Right lobe of liver (tissue), 4 donors: ENCODE data around the gene ANAPC4.

Source experiments
- POLR2A ChIP-seq: fragments of 450-650 bp; IDR thresholded peaks from one replicate; pipeline ENCODE4 v1.6.1; 2017; ENCODE audit warnings: antibody characterized with exemption, mild to moderate bottlenecking
- TF ChIP-seq, protein P1 (sequence below), 4 donors: fragments of 200-600 bp in 3 of 4; fragments of 450-650 bp in 1 of 4; IDR thresholded peaks; one replicate each; pipeline versions ENCODE4 v1.5.1 to v1.8.0; 2016 to 2022; ENCODE audit warnings: antibody characterized with exemption in 4 of 4, mild to moderate bottlenecking in 2 of 4
- donor health status: DM: no; HTN: no; CAD: no.
- donor health status: DM: no; HTN: no; CAD: no.
- donor health status: DM: no; HTN: yes; CAD: no.

DNA sequence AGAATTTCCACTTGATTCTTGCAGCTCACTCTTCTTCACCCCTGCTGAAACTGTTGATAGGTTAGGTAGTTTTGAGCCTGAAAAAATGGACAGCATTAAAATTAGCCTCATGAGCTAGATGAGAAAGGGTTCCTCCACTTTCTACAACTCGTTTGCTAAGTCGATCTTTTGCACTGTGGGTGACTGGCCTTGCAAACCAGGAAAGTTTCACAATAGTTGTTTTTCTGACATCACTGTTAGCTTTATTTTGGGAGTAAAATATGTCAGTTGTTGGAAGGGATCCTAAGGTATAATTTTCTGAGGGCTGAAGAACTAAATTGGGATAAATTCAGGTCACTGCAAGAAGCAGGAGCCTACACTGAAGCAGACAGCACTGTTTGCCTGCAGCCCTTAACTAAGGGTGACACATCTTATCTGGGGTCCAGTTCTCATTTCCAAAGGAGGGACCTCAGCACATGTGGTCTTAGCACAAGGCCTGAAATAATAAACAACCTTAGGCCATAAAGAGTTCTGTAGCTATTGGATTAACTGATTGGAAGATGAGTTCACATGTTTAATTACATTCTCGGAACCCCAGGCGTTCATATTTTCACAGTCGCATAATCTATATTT is 29.1 kb downstream of the ANAPC4 start:
- TF ChIP-seq, protein P1, sequence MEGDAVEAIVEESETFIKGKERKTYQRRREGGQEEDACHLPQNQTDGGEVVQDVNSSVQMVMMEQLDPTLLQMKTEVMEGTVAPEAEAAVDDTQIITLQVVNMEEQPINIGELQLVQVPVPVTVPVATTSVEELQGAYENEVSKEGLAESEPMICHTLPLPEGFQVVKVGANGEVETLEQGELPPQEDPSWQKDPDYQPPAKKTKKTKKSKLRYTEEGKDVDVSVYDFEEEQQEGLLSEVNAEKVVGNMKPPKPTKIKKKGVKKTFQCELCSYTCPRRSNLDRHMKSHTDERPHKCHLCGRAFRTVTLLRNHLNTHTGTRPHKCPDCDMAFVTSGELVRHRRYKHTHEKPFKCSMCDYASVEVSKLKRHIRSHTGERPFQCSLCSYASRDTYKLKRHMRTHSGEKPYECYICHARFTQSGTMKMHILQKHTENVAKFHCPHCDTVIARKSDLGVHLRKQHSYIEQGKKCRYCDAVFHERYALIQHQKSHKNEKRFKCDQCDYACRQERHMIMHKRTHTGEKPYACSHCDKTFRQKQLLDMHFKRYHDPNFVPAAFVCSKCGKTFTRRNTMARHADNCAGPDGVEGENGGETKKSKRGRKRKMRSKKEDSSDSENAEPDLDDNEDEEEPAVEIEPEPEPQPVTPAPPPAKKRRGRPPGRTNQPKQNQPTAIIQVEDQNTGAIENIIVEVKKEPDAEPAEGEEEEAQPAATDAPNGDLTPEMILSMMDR (IDR thresholded peaks at IDR 0.05) = no peak
- TF ChIP-seq POLR2A = no peak
